Osteoblast (primary cell): ENCODE measurements around the gene ACAT2. TPM values are rescaled to one million over a fixed set of nuclear protein-coding genes. Genes with fewer than 3 reads are reported as not detected.

ENCODE experiments used
- DNase-seq: peaks from one replicate; pipeline ENCODE4 v3.0.0; 2011; ENCODE audit warnings: low spot score, mixed read lengths; ENCODE audit not compliant: insufficient read length; ENCODE audit errors: missing footprints
- H2AFZ ChIP-seq: 2 replicates; pipeline ENCODE4 v1.6.0; 2011; ENCODE audit warnings: mild to moderate bottlenecking, low read length
- H3K27ac ChIP-seq: 2 replicates; pipeline ENCODE4 v1.5.1; 2011; ENCODE audit warnings: mild to moderate bottlenecking, low read depth, low read length, moderate library complexity
- H3K27me3 ChIP-seq: 2 replicates; pipeline ENCODE4 v1.6.0; 2012; ENCODE audit warnings: mild to moderate bottlenecking, control low read depth, inconsistent platforms, low read length, moderate library complexity; ENCODE audit not compliant: insufficient read depth
- H3K36me3 ChIP-seq: 2 replicates; pipeline ENCODE4 v1.5.1; 2011; ENCODE audit warnings: mild to moderate bottlenecking, low read length, control low read depth, moderate library complexity; ENCODE audit not compliant: insufficient read depth
- H3K4me1 ChIP-seq: 2 replicates; pipeline ENCODE4 v1.5.1; 2011; ENCODE audit warnings: mild to moderate bottlenecking, low read length, control low read depth, moderate library complexity; ENCODE audit not compliant: insufficient read depth
- H3K4me2 ChIP-seq: 2 replicates; pipeline ENCODE4 v1.6.0; 2011; ENCODE audit warnings: mild to moderate bottlenecking, low read length; ENCODE audit not compliant: insufficient read depth
- H3K4me3 ChIP-seq: fragments of 200-600 bp; sonication (generic); 3 replicates; pipeline ENCODE4 v1.5.1; 2012; ENCODE audit warnings: mild to moderate bottlenecking, low read length, inconsistent platforms; ENCODE audit not compliant: insufficient read depth
- H3K79me2 ChIP-seq: 2 replicates; pipeline ENCODE4 v1.6.0; 2012; ENCODE audit warnings: mild to moderate bottlenecking, low read length, control low read depth, inconsistent platforms; ENCODE audit not compliant: insufficient read depth
- H3K9me3 ChIP-seq: 2 replicates; pipeline ENCODE4 v1.5.1; 2011; ENCODE audit warnings: low read depth, low read length, control low read depth
- H4K20me1 ChIP-seq: 2 replicates; pipeline ENCODE4 v1.6.0; 2012; ENCODE audit warnings: mild to moderate bottlenecking, low read length, control low read depth; ENCODE audit not compliant: insufficient read depth
- total RNA-seq: library from RNA; depleted of rRNA; stranded (reverse); fragments of >200 nt; gene quantifications from 2 replicates; pipeline ENCODE4 v1.2.3, GENCODE V29; 2012
- TF ChIP-seq, protein P1 (sequence below): IDR thresholded peaks from 2 replicates; pipeline ENCODE4 v1.5.1; 2011; ENCODE audit warnings: mild to moderate bottlenecking, low read depth, low read length, moderate library complexity; ENCODE audit errors: extremely low read depth

Gene ACAT2
- total RNA-seq, 1 donor: 41.6 TPM

DNA sequence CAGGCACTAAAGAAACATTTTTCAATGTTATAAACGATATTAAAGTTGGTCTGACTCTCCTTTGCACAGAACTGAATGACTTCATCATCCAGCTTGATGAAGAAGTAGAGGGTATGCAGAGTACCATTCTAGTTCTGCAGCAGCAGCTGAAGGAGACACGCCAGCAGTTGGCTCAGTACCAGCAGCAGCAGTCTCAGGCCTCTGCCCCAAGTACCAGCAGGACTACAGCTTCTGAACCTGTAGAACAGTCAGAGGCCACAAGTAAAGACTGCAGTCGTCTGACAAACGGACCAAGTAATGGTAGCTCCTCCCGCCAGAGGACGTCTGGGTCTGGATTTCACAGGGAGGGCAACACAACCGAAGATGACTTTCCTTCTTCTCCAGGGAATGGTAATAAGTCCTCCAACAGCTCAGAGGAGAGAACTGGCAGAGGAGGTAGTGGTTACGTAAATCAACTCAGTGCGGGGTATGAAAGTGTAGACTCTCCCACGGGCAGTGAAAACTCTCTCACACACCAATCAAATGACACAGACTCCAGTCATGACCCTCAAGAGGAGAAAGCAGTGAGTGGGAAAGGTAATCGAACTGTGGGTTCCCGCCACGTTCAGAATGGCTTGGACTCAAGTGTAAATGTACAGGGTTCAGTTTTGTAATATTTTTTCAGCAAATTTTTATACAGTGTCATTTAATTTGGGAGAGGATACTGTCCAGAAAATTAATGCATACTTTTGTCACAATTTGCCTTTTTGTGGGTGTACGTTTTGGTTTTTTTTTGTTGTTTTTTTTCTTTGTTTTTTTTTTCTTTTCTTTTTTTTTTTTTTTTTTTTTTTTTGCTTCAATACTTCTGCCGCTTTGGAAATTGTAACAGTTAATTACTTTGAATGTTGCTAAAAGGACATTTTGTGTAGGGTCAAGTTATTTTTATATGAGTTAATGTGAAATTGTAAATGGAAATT lies 6.6 kb upstream of the ACAT2 start:
- Histone ChIP-seq H3K9me3 (no peaks in the 10 kb centered on the region), H3K36me3 (peaks cover 78% of the 10 kb centered on the region), H3K27me3 (no peaks in the 10 kb centered on the region), H3K4me3 (no peak overlapping the region), H3K27ac (peak overlapping the region; percentile 46), H4K20me1 (peaks cover 3% of the 10 kb centered on the region), H3K79me2 (peaks cover 33% of the 10 kb centered on the region), H3K4me1 (peaks cover 15% of the 10 kb centered on the region), H2AFZ (no peak overlapping the region), H3K4me2 (no peak overlapping the region)
- TF ChIP-seq, protein P1, sequence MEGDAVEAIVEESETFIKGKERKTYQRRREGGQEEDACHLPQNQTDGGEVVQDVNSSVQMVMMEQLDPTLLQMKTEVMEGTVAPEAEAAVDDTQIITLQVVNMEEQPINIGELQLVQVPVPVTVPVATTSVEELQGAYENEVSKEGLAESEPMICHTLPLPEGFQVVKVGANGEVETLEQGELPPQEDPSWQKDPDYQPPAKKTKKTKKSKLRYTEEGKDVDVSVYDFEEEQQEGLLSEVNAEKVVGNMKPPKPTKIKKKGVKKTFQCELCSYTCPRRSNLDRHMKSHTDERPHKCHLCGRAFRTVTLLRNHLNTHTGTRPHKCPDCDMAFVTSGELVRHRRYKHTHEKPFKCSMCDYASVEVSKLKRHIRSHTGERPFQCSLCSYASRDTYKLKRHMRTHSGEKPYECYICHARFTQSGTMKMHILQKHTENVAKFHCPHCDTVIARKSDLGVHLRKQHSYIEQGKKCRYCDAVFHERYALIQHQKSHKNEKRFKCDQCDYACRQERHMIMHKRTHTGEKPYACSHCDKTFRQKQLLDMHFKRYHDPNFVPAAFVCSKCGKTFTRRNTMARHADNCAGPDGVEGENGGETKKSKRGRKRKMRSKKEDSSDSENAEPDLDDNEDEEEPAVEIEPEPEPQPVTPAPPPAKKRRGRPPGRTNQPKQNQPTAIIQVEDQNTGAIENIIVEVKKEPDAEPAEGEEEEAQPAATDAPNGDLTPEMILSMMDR: no peak
- DNase-seq: no peak

DNA sequence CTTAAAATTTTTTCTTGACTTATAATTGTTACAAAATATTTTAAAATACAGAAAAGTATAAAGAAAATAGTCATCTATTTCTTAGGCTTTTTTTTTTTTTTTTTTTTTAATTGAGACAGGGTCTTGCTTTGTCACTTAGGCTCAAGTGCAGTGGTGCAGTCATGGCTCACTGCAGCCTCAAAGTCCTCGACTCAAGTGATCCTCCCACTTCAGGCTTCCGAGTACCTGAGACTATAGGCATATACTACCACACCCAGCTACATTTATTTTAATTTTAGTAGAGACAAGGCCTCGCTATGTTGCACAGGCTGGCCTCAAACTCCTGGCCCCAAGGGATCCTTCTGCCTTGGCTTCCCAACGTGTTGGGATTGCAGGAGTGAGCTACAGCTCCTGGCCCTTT lies 5.3 kb upstream of the ACAT2 start:
- Histone ChIP-seq H3K4me2 (no peak overlapping the region), H3K4me1 (peaks cover 27% of the 10 kb centered on the region), H3K4me3 (no peak overlapping the region), H3K79me2 (peaks cover 28% of the 10 kb centered on the region), H3K27me3 (no peaks in the 10 kb centered on the region), H3K9me3 (no peaks in the 10 kb centered on the region), H2AFZ (no peak overlapping the region), H3K27ac (no peak overlapping the region), H3K36me3 (peaks cover 65% of the 10 kb centered on the region), H4K20me1 (peaks cover 3% of the 10 kb centered on the region)
- TF ChIP-seq, protein P1: no peak
- DNase-seq: no peak

DNA sequence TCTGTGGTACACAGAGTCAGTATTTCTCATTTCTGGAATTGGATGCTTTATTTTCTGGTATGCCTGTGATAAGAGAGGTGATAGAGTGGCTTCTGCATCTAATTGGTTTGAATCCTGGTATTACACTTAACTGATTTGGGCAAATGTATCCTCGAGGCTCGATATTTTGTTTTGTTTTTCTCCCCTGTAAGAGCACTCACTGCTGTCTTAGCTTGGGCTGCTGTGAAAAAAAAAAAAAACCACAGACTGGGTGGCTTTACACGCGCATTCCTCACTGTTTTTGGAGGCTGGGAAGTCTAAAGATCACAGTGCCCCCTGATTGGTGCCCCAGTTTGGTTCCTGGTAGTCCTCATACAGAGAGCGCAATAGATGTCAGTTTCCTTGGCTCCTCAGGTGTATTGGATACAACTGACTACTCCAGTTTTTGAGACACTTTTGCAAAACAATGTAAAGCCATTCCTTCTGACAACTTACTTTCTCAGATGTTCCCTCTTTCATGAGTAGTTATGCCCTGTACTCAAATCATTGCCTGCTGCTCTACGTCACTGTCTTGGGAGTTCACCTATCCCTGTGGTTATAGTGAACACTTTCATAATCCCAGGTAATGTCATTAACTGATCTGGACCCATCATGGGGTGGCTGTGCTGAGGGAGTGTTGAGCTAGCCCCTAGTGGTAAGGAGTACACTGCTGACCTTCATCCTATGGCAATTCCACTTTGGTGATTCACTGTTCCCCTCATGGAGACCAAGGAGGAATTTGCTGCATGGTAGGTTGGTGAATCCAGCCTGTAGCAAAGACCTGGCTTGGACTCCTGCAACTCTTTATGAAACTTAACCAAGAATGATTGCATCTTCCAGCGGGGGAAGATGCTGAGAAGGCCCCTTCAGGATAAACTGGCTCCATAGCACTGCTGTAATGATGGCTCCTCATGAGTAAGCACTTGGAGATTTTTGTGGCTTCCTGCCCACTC lies 3.5 kb upstream of the ACAT2 start:
- Histone ChIP-seq H3K4me3 (no peak overlapping the region), H3K4me1 (peaks cover 35% of the 10 kb centered on the region), H2AFZ (no peak overlapping the region), H3K27me3 (no peaks in the 10 kb centered on the region), H3K9me3 (no peaks in the 10 kb centered on the region), H4K20me1 (peaks cover 3% of the 10 kb centered on the region), H3K36me3 (peaks cover 47% of the 10 kb centered on the region), H3K4me2 (no peak overlapping the region), H3K79me2 (peaks cover 31% of the 10 kb centered on the region), H3K27ac (peak overlapping the region; percentile 45)
- DNase-seq: peak; percentile 77
- TF ChIP-seq, protein P1: peak; percentile 43
